ENCODE measurements around the gene LCN12.
"Not testable (repeated sequence)": the region's sequence is repeated elsewhere in the genome, so short reads cannot be mapped to it uniquely, and the experiment has no call there.

The LCN12 gene

GRCh38 chr9:136991993-136992818, 40.1 kb downstream of the LCN12 start, which contains the start of gene PAXX:
Gene PAXX (plus strand): TSS chr9:136992422. CDS start chr9:136992444, 22 bp downstream.
- peak; percentile 94 for DNase-seq

- DNase-seq = no peak
These were observed 40.8 kb downstream of the LCN12 start for GRCh38 chr9:136992819-136993369.

GRCh38 chr9:136994180-136994887, 42.3 kb downstream of the LCN12 start:
- no peak for DNase-seq

GRCh38 chr9:136994888-136995230, 42.8 kb downstream of the LCN12 start:
- no peak for DNase-seq

- DNase-seq = no peak
These were observed 43.3 kb downstream of the LCN12 start for GRCh38 chr9:136995362-136995761.

GRCh38 chr9:136995772-136996311, 43.8 kb downstream of the LCN12 start:
- DNase-seq = no peak

GRCh38 chr9:136996361-136997292, 44.6 kb downstream of the LCN12 start, which contains the start of gene CLIC3:
Gene CLIC3 (minus strand): TSS chr9:136996568. CDS start chr9:136996543, 25 bp downstream.
- peak; percentile 65 for DNase-seq

GRCh38 chr9:136997371-136997770, 45.3 kb downstream of the LCN12 start:
- no peak for DNase-seq

GRCh38 chr9:136997830-136998234, 45.8 kb downstream of the LCN12 start:
- DNase-seq = peak; percentile 30

GRCh38 chr9:137000177-137000930, 48.3 kb downstream of the LCN12 start:
- no peak for DNase-seq

- no peak for DNase-seq
These were observed 50.0 kb downstream of the LCN12 start for GRCh38 chr9:137001857-137002645.

GRCh38 chr9:137002646-137003041, 50.6 kb downstream of the LCN12 start:
- DNase-seq = no peak

GRCh38 chr9:137004285-137004684, 52.2 kb downstream of the LCN12 start:
- not testable (repeated sequence) for DNase-seq

All from NCI-H82 (cell line).